Measurements from ENCODE around the gene ADGRG7. TPM values are rescaled to one million over a fixed set of nuclear protein-coding genes. Genes with fewer than 3 reads are reported as not detected.

Gene ADGRG7
- total and polyA plus RNA-seq, 9 of the 15 experiments (the other 6 are each of a cell fraction or from before 2014, with no cell fraction given): 0.03 TPM; not detected in 7

DNA sequence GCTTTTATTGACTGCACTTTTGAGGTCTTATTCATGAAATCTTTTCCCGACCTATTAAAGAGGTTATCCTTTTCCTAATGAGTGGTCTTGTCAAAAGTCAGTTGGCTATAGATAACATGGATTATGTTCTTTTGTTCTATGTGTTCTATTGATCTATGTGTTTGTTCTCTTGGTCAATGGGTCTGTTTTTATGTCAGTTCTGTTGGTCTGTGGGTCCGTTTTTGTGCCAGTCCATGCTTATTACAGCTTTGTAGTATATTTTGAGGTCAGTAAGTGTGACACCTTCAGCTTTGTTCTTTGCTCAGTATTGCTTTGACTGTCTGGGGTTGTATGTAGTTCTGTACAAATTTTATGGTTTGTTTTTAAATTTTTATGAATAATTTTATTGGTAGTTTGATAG lies 107.7 kb downstream of the ADGRG7 start:
- Histone ChIP-seq H3K9me1 (ENCODE audit: control insufficient read depth, insufficient read depth, low read length) (peaks cover 4% of the 10 kb centered on the region), H3K4me3 (no peak overlapping the region), H3K36me3 (ENCODE audit: control insufficient read depth, insufficient read depth, low read length) (peaks cover 93% of the 10 kb centered on the region), H3K27ac (ENCODE audit: extremely low read depth, low read depth, low read length) (no peak overlapping the region), H3K27me3 (ENCODE audit: control insufficient read depth in 2 of 2, insufficient read depth in 2 of 2, low read length in 2 of 2) (no peaks in the 10 kb centered on the region), H3K9me3 (replicated peaks; ENCODE audit: control insufficient read depth, insufficient read depth, low read depth, low read length) (no peaks in the 10 kb centered on the region), H3K4me1 (replicated peaks in 1 of 2; ENCODE audit: control insufficient read depth in 2 of 2, insufficient read depth in 2 of 2, low read length in 2 of 2) (peaks cover 0 to 3% of the 10 kb centered on the region in 2 experiments; a peak in 3 of 5 replicates), H3K4me2 (ENCODE audit: insufficient read depth, low read length) (no peak overlapping the region), H3K9ac (ENCODE audit: insufficient read depth in 1 of 2, low read depth in 2 of 2, low read length in 2 of 2) (no peak overlapping the region), H4K20me1 (replicated peaks; ENCODE audit: control insufficient read depth, insufficient read depth, low read length) (no peaks in the 10 kb centered on the region; the same call in 1 of the 2 replicates), H2AFZ (ENCODE audit: low read depth, low read length) (no peak overlapping the region), H3K79me2 (ENCODE audit: control insufficient read depth, insufficient read depth, low read length) (peaks cover 89% of the 10 kb centered on the region)
- ATAC-seq (no peak), FAIRE-seq (no peak), DNase-seq (ENCODE audit: extremely low read depth in 1 of 4, low spot score in 3 of 4) (no peak)
- ChIA-PET POLR2A (no interaction called here), CTCF (ENCODE audit: low intra/inter-chr PET ratio) (no interaction called here)
- TF ChIP-seq, protein P1, sequence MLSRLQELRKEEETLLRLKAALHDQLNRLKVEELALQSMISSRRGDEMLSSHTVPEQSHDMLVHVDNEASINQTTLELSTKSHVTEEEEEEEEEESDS (CRISPR knock-in tag; IDR thresholded peaks at IDR 0.05): no peak
- TF ChIP-seq ZNF780A (CRISPR knock-in tag; IDR thresholded peaks at IDR 0.05): no peak
- TF ChIP-seq, protein P2, sequence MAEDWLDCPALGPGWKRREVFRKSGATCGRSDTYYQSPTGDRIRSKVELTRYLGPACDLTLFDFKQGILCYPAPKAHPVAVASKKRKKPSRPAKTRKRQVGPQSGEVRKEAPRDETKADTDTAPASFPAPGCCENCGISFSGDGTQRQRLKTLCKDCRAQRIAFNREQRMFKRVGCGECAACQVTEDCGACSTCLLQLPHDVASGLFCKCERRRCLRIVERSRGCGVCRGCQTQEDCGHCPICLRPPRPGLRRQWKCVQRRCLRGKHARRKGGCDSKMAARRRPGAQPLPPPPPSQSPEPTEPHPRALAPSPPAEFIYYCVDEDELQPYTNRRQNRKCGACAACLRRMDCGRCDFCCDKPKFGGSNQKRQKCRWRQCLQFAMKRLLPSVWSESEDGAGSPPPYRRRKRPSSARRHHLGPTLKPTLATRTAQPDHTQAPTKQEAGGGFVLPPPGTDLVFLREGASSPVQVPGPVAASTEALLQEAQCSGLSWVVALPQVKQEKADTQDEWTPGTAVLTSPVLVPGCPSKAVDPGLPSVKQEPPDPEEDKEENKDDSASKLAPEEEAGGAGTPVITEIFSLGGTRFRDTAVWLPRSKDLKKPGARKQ (CRISPR knock-in tag; IDR thresholded peaks at IDR 0.05): no peak
- in situ Hi-C loops (cut with MboI): no loop called here
- intact Hi-C loops (cut with micrococcal nuclease): loop anchor here (10.0 kb wide), 1 partner anchor 252 kb away; no protein-coding TSS in a partner anchor
- no TSS peak for BruUV-seq (replicated peaks)
- 92% methylated on average over 2 of the region's 2 CpGs for WGBS (ENCODE audit: insufficient coverage, low coverage, missing lambda C conversion rate)
